Glomerular visceral epithelial cell (primary cell): ENCODE data around the gene FLVCR1.
"Not testable (repeated sequence)": the region's sequence is repeated elsewhere in the genome, so short reads cannot be mapped to it uniquely, and the experiment has no call there.

Experiments
- DNase-seq: peaks from one replicate; pipeline ENCODE4 v3.0.0-alpha.2; 2016; ENCODE audit errors: extremely low spot score

FLVCR1 gene

DNA sequence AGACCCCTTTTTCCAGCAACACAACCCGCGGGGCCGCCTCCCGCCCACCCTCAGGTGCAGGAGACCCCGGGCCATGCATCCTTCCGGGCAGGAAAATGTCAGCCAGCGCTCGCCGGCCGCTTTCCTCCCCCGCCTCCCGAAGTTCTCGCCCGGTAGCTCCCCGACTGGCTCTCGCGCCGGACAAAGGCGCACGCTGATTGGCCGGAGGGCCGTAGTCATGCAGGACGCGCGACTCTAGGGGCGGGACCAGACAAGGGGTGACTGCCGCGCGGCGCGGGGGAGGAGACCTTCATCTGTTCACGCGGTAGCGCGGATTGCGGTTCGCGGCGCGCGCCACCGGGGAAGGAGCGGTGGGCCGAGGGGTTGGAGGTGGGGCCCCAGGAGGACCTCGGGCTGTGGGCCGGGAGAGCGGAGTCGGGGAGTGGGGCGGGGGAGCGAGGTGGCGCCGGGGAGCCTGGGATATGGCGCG, at the start of gene FLVCR1:
Gene FLVCR1, plus strand, starts transcription at position 284 of the 469 bp plus-strand sequence. Its CDS starts 178 bp downstream, at position 462.
- DNase-seq = peak; percentile 96

- DNase-seq = no peak
These were observed 43.3 kb upstream of the FLVCR1 start for GRCh38 chr1:212814537-212815334.

DNA sequence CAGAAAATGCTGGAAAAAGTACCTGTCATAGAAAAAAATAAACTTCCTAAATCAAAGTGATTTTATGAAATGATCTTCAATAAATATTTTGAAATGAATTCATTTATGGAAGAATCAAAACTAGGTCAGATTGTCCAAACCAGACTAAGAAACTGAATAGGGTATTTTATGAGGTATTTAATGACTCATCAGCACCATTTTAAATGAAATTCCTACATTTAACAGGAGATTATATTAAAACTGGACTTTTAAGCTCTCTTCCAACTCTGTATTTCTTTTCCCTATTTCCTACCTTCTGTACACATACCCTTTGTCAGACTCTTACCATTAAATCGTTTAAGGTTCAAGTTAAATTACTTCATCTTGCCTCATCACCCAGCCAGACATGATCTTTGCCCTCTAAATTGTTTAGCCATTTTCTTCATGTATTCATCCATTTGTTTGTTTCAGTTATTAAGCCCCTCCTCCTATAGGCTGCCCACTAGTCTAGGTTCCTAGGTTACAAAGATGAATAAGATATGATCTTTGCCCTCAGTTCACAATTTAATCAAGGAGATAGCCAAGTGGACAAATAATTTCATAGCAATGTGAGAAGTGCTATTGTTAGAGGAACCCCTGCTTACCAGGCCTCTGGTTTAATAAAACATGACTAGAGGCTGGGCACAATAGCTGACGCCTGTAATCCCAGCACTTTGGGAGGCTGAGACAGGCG, 41.4 kb upstream of the FLVCR1 start:
- no peak for DNase-seq

DNA sequence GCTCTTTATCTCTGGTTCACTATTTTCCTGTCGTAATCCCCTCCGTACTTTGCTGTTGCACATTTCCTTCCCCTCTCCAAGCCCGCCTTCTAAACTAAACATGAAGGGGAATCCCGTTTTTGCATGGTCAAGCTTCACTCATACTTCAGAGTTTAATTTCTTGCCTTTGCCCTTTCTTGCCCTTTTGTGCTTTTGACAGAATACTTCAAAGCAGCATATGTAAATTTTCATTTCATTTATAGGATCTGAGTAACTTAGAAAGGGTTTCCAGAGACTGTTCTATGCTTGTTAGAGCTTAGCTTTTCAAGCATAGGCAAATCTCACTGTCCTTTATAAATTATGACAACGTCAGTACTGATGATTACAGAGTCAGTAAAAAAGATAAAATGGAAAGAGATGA, 38.3 kb upstream of the FLVCR1 start:
- DNase-seq = no peak

- DNase-seq = no peak
These were observed 37.1 kb upstream of the FLVCR1 start for GRCh38 chr1:212820969-212821368.

DNA sequence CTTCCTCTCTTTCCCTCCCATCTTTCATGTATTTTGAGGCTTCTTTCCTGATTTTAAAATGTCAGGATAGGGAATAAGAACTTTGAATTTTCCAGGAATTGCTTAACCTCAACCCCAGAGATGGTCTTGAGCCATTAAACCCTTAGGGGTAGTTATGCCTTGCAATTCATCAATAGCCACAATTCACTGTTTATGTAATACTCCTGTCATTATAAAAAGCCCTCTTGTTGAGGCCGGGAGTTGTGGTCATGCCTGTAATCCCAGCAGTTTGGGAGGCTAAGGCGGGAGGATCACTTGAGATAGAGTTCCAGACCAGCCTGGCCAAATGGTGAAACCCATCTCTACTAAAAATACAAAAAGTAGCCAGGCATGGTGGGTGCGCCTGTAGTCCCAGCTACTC, 35.1 kb upstream of the FLVCR1 start:
- DNase-seq = no peak

DNA sequence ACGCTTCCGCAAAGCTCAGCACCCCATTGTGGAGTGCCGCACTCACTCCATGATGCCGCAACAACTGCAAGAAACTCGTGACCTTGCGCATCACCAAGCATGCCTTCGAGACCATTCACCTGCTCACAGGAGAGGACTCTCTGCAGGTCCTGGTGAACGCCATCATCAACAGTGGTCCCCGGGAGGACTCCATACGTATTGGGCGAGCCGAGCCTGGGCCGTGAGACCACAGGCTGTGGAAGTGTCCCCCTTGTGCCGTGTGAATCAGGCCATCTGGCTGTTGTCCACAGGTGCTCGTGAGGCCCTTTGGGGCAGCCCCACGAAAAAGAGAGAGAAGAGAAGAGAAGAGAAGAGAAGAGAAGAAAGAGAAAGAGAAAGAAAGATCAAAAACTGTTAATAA, 33.9 kb upstream of the FLVCR1 start:
- no peak for DNase-seq

DNA sequence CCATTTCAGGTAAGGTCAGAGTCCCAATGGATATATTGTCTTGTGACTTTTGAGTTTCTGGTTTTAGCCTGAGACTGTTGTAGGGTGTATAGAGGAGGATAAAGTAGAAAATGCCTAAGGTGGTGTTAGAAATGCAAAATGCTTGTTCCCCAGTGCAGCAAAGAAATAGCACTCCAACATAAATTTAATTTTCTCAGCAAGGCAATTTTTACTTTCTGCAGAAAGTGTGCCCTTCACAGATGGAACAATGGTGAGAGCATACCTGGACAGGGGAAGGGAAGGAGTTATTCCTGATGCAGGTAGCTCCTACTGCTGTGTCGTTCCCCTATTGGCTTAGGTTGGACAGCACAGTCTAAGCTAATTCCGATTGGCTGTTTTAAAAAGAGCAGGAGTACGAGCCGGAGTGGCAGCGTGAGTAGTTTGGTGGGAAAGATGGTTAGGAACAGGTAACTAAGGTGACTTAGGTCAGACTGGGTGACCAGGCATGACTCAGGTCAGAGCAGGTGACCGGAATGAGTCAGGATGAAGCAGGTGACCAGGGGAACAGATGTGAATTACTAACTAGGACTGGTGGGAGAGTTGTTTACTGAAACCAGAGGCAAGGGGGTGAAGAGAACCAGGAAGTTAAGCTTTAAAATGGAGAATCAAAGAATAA, 32.1 kb upstream of the FLVCR1 start:
- no peak for DNase-seq

- no peak for DNase-seq
These were observed 30.8 kb upstream of the FLVCR1 start for GRCh38 chr1:212827171-212827776.

- no peak for DNase-seq
These were observed 30.2 kb upstream of the FLVCR1 start for GRCh38 chr1:212827831-212828278.

- no peak for DNase-seq
These were observed 29.7 kb upstream of the FLVCR1 start for GRCh38 chr1:212828395-212828794.

DNA sequence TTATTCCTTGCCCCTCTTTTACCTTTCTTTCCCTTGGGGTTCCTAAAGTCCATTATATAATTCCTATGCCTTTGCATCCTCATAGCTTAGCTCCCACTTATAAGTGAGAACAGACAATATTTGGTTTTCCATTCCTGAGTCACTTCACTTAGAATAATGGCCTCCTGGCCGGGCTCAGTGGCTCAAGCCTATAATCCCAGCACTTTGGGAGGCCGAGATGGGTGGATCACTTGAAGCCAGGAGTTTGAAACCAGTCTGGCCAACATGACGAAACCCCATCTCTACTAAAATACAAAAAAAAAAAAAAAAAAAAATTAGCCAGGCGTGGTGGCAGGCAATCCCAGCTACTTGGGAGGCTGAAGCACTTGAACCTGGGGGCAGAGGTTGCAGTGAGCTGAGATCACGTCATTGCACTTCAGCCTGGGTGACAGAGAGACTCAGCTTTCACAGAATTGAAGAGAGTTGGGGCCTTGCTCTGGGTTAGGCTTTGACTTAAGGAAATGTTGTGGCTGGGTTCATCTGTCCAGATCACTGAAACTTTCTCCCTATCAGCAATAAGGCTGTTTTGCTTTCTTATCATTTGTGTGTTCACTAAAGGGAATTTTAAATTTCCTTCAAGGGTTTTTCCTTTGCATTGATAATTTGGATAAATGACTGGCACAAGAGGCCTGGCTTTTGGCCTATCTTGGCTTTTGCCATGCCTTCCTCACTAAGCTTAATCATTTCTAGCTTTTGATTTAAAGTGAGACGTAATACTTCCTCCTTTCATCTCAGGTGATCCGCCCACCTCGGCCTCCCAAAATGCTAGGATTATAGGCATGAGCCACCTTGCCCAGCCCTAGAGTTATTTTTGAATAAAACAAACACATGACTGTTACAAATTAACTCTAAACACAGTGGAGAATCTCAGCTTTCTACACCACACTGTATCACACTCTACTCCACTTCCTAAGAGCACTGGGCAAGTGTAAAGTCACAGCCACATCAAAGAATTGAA, 24.6 kb upstream of the FLVCR1 start:
- not testable (repeated sequence) for DNase-seq

DNA sequence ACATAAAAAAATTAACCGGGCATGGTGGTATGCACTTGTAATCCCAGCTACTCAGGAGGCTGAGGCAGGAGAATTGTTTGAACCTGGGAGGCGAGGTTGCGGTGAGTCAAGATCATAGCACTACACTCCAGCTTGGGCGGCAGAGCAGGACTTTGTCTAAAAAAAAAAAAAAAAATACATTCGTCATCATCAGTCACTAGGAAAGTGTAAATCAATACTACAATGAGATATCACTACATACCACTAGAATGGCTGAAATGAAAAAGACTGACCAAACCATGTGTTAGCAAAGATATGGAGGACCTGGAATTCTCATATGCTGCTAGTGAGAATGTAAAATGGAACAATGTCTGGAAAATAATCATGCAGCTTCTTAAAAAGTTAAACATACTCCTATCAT, 19.9 kb upstream of the FLVCR1 start:
- DNase-seq = no peak

GRCh38 chr1:212844521-212844920, 13.6 kb upstream of the FLVCR1 start:
- not testable (repeated sequence) for DNase-seq

DNA sequence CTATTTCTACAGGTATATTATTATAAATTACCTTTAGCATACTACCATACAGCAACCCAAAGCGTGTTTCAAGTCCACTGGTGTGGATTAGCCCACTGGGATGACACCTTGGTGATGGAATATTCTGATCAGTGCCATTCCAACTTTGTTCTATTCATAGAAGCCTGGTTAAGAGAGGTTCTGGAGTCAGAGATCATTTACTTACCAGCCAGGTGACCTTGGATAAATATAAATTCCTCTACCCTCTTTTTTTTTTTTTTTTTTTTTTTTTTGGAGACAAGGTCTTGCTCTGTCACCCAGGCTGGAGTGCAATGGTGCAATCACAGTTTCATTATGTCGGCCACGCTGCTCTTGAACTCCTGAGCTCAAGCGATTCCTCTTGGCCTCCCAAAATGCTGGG, 10.5 kb upstream of the FLVCR1 start, which contains the start of gene SPATA45:
Gene SPATA45, minus strand, starts transcription at position 101 of the 400 bp plus-strand sequence. CDS start 11,500 bp downstream, outside the sequence.
- no peak for DNase-seq

DNA sequence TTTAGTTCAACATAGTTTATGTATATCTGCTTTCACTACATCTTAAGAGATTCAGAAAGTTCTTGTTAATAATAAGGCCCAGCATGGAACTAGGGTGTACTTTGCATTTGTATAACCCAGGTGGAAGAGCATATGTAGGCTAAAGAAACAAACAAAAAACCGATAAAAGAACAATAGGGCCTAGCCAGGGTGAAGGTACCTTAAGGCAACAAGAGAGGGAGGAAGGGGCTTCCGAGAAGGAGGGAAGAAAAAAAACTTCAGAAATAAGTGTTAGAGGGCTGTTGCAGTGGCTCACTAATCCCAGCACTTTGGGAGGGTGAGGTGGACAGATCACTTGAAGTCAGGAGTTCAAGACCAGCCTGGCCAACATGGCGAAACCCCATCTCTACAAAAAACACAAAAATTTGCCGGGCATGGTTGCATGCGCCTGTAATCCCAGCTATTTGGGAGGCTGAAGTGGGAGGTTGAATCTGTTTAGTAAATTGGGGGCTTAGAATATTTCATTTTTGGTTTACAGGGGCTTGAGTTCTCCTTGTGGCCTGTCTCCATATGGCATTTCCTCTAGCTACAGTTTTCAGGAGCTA, 5.9 kb upstream of the FLVCR1 start:
- DNase-seq = no peak

GRCh38 chr1:212853658-212854057, 4.4 kb upstream of the FLVCR1 start:
- DNase-seq = no peak

DNA sequence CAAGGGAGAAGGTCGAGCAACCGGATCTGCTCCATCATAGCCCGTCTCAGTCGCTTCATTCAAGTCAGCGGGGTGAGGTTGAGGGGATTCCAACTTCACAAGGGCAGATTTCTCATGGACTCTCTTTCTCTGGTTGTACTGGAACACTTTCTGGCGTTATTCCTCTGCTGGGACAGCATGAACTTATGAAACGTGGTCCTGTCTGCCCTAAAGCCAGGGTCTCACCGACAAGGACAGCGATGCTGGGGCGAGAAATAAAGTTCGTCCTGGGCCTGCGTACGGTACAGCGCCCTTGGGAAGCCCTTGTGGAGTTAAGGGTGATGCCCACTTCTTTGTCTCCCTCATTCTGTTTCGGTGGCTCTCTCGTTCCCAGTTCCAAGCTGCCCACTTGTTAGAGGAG, 1.3 kb upstream of the FLVCR1 start:
- DNase-seq = no peak

- DNase-seq = peak; percentile 38
These were observed 588 bp downstream of the FLVCR1 start for GRCh38 chr1:212858461-212859265.
